K562 (cell line): ENCODE results near the gene PEAR1. TPM values are rescaled to one million over a fixed set of nuclear protein-coding genes. Genes with fewer than 3 reads are reported as not detected.

Experiments used
- FIP1L1 ChIP-seq: fragments of 200-400 bp; formaldehyde crosslinking; IDR thresholded peaks from 2 replicates; pipeline ENCODE4 v1.6.1; 2018; ENCODE audit warnings: mild to moderate bottlenecking, low read depth, low read length; ENCODE audit not compliant: poor library complexity, severe bottlenecking
- FOXA1 ChIP-seq: fragments of 450-650 bp; IDR thresholded peaks from 2 replicates; pipeline ENCODE4 v1.6.1; 2016; ENCODE audit warnings: mild to moderate bottlenecking, borderline replicate concordance
- HMGXB4 ChIP-seq: sonication (generic); formaldehyde crosslinking; IDR thresholded peaks from 2 replicates; pipeline ENCODE4 v1.8.1; 2023; ENCODE audit warnings: mild to moderate bottlenecking, missing genetic modification reagents
- MXD1 ChIP-seq: fragments of 250-450 bp; sonication (Bioruptor Pico); IDR thresholded peaks from 2 replicates; pipeline ENCODE4 v1.8.0; 2021; ENCODE audit warnings: borderline replicate concordance, mild to moderate bottlenecking, moderate library complexity; ENCODE audit not compliant: poor library complexity, severe bottlenecking
- NR0B1 ChIP-seq: fragments of 450-650 bp; IDR thresholded peaks from one replicate; pipeline ENCODE4 v1.6.1; 2018; ENCODE audit warnings: mild to moderate bottlenecking, moderate library complexity; ENCODE audit not compliant: partially characterized antibody
- PHF8 ChIP-seq: fragments of 200-600 bp; sonication (generic); IDR thresholded peaks from 2 replicates; pipeline ENCODE4 v1.6.1; 2012; ENCODE audit warnings: mixed run types, mild to moderate bottlenecking, inconsistent platforms, low read length, moderate library complexity, borderline replicate concordance
- PRPF4 ChIP-seq: fragments of 200-400 bp; formaldehyde crosslinking; IDR thresholded peaks from one replicate; pipeline ENCODE4 v1.6.1; 2017; ENCODE audit warnings: low read length, low read depth, mild to moderate bottlenecking; ENCODE audit not compliant: insufficient read depth, poor library complexity, severe bottlenecking
- PYGO2 ChIP-seq: fragments of 450-650 bp; IDR thresholded peaks from 2 replicates; pipeline ENCODE4 v1.6.1; 2016; ENCODE audit warnings: mild to moderate bottlenecking, missing genetic modification characterization, moderate library complexity, missing compliant biosample characterization
- SIN3A ChIP-seq, 2 experiments: fragments of 150-350 bp in 1 of 2; IDR thresholded peaks; 2 replicates each; pipeline ENCODE4 v1.6.1; 2011 to 2016; ENCODE audit warnings: borderline replicate concordance in 2 of 2, low read depth in 2 of 2, low read length in 2 of 2, mild to moderate bottlenecking in 2 of 2, moderate library complexity in 2 of 2; ENCODE audit not compliant: control insufficient read depth in 1 of 2
- THAP12 ChIP-seq: fragments of 250-450 bp; sonication (Bioruptor Pico); IDR thresholded peaks from 2 replicates; pipeline ENCODE4 v1.9.0; 2021; ENCODE audit warnings: mild to moderate bottlenecking, inconsistent platforms
- ZBTB17 ChIP-seq: fragments of 450-650 bp; formaldehyde crosslinking; IDR thresholded peaks from 2 replicates; pipeline ENCODE4 v1.4.0; 2020; ENCODE audit warnings: mild to moderate bottlenecking
- ZNF12 ChIP-seq: sonication (generic); formaldehyde crosslinking; IDR thresholded peaks from 2 replicates; pipeline ENCODE4 v1.4.0; 2020; ENCODE audit warnings: mild to moderate bottlenecking, missing genetic modification reagents
- ZNF134 ChIP-seq: fragments of 250-450 bp; sonication (Bioruptor Pico); conservative IDR thresholded peaks from 2 replicates; pipeline ENCODE4 v1.4.0; 2020
- ZNF143 ChIP-seq: sonication (generic); formaldehyde crosslinking; IDR thresholded peaks from 2 replicates; pipeline ENCODE4 v1.9.0; 2022; ENCODE audit warnings: mild to moderate bottlenecking, missing genetic modification reagents
- ZNF232 ChIP-seq: sonication (generic); formaldehyde crosslinking; IDR thresholded peaks from 2 replicates; pipeline ENCODE4 v1.8.0; 2022; ENCODE audit warnings: mild to moderate bottlenecking, missing genetic modification reagents
- ZNF830 ChIP-seq: fragments of 250-450 bp; sonication (Bioruptor Pico); IDR thresholded peaks from 2 replicates; pipeline ENCODE4 v1.5.0; 2021; ENCODE audit warnings: mild to moderate bottlenecking
- polyA plus RNA-seq, 8 experiments: library from polyadenylated mRNA; depleted of rRNA in 4 of 8; stranded (reverse) in 5 of 8; unstranded in 3 of 8; fragments of >200 nt; fragmentation: Nextera tagmentation in 2 of 8; fragmentation: Illumina TruSeq in 1 of 8; extraction: Ambion mirVana in 2 of 8; extraction: Trizol in 1 of 8; gene quantifications; 2 replicates each; pipeline versions ENCODE4 v1.2.1 to v1.2.3, GENCODE V29; 2011 to 2014; ENCODE audit warnings: inconsistent platforms in 1 of 8, missing spikeins in 1 of 8
- total RNA-seq, 7 experiments: library from RNA; depleted of rRNA in 6 of 7; stranded (reverse); fragments of >200 nt in 6 of 7; fragmentation: Illumina TruSeq in 2 of 7; extraction: Trizol in 2 of 7; gene quantifications; 2 replicates each; pipeline versions ENCODE4 v1.2.1 to v1.2.3, GENCODE V29; 2011 to 2021; ENCODE audit warnings: low replicate concordance in 1 of 7

PEAR1 gene
- total and polyA plus RNA-seq, 9 of the 15 experiments (the other 6 are each of a cell fraction or from before 2014, with no cell fraction given), result 0.87 to 13.9 (median 6.1) TPM

GRCh38 chr1:156912861-156913808 lies 19.6 kb downstream of the PEAR1 start (continued):
- no peak for TF ChIP-seq FIP1L1
- no peak for TF ChIP-seq ZNF134
- peak; percentile 46; the same call in 1 of the 2 replicates for TF ChIP-seq PHF8
- no peak for TF ChIP-seq PRPF4
- peak; percentile 39; the same call in 1 of the 2 replicates for TF ChIP-seq ZNF12
- TF ChIP-seq ZBTB17 (CRISPR knock-in tag), result no peak
- TF ChIP-seq SIN3A (IDR thresholded peaks at IDR 0.05; ENCODE audit: borderline replicate concordance in 2 of 2, control insufficient read depth in 1 of 2, low read depth in 2 of 2, low read length in 2 of 2), result no peak
- no peak for TF ChIP-seq HMGXB4
- no peak for TF ChIP-seq FOXA1
- TF ChIP-seq ZNF143 (CRISPR knock-in tag), result peak; percentile 10; the same call in 1 of the 2 replicates
- no peak for TF ChIP-seq PYGO2
- no peak for TF ChIP-seq THAP12 (CRISPR knock-in tag)
- TF ChIP-seq NR0B1, result no peak
- no peak for TF ChIP-seq ZNF830 (CRISPR knock-in tag)
- TF ChIP-seq MXD1 (CRISPR knock-in tag), result no peak
- 0 out of 2 replicates have a peak, but pooled peaks have one; percentile 46 for TF ChIP-seq ZNF232 (CRISPR knock-in tag)
